ENCODE measurements around the gene DDX17.

DDX17 gene

GRCh38 chr22:38441620-38442287, 64.4 kb downstream of the DDX17 start:
- TF ChIP-seq ZNF274 (IDR thresholded peaks at IDR 0.05; ENCODE audit: low read depth, low read length): no peak
- H3K4me3 ChIP-seq (ENCODE audit: low read length): no peak overlapping the region

- H3K4me3 ChIP-seq (ENCODE audit: low read length): no peak overlapping the region
- TF ChIP-seq ZNF274 (IDR thresholded peaks at IDR 0.05; ENCODE audit: low read depth, low read length): no peak
Observed at GRCh38 chr22:38440747-38441350, 65.3 kb downstream of the DDX17 start.

GRCh38 chr22:38437416-38437815, 68.7 kb downstream of the DDX17 start:
- no peak overlapping the region for H3K4me3 ChIP-seq (ENCODE audit: low read length)
- TF ChIP-seq ZNF274 (IDR thresholded peaks at IDR 0.05; ENCODE audit: low read depth, low read length): no peak

DNA sequence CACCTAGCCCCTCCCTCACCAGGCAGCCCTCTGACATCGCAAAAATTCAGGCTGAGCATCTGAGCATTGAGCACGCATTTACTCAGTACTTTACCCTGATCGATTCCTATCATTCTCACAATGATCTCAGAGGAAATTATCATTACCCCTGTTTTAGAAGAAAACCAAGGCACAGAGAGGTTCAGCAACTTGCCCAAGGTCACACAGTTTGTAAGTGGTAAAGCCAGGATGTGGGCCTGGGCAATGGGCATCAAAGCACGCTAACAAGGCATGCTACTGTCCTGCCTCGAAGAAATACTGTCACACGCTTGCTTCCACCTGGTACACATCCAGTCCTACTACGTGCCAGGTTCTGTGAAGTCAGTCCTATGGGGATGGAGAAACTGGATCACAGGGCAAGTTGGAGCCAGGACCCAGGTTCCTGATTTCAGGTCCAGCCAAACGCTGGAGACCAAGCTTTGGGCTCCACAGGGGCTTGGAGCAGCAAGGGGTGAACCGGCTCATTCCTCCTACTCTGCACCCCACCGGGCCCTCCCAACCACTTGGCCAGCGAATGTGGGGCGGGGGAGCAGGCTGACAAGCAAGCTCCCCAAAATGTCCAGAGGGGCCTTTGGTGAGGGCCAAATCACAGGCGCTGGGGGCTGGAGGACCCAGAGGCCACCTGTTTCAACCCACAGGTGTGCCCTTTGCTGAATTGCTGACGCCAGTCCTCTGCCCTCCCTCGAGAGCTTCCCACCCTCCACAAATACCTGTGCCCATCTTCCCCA, 69.3 kb downstream of the DDX17 start:
- no peak overlapping the region for H3K4me3 ChIP-seq (ENCODE audit: low read length)
- no peak for TF ChIP-seq ZNF274 (IDR thresholded peaks at IDR 0.05; ENCODE audit: low read depth, low read length)

DNA sequence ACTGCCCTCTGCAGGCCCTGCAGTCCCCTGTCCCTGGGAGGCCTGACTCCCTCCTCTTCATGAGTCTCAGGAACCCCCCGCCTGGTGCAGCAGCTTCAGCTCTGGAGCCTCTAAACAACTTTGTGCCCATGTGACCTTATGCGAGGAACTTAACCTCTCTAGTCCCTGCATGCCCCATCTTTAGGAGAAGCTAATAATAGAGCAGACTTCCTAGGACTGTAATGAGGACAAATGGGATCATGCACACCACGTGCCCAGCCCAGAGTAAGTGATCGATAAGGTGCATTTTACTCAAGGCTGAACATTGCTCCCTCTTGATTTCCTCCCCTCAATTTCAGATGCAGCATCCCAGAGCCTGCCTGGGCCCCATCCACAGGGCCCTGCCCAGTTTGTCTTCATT, 70.1 kb downstream of the DDX17 start:
- no peak for TF ChIP-seq ZNF274 (IDR thresholded peaks at IDR 0.05; ENCODE audit: low read depth, low read length)
- H3K4me3 ChIP-seq (ENCODE audit: low read length): no peak overlapping the region

DNA sequence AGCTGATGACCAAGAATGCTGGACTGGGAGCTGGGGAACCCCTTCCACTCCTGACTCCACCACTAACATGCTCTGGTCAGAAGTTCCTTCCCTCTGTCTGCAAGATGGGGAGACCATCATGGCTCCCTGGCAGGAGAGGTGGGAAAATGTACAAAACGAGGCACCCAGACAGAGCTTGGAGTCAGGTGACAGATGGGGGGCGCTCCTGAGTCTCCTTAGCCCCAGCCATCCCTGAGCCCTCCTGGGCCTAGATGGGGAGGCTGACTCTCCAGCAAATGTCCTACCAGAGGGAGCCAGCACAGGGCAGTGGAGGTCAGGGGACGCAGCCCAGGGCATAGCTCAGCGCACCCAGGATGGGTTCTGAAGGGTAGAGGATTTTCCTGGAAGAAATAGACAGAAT, 71.1 kb downstream of the DDX17 start:
- no peak for TF ChIP-seq ZNF274 (IDR thresholded peaks at IDR 0.05; ENCODE audit: low read depth, low read length)
- no peak overlapping the region for H3K4me3 ChIP-seq (ENCODE audit: low read length)

DNA sequence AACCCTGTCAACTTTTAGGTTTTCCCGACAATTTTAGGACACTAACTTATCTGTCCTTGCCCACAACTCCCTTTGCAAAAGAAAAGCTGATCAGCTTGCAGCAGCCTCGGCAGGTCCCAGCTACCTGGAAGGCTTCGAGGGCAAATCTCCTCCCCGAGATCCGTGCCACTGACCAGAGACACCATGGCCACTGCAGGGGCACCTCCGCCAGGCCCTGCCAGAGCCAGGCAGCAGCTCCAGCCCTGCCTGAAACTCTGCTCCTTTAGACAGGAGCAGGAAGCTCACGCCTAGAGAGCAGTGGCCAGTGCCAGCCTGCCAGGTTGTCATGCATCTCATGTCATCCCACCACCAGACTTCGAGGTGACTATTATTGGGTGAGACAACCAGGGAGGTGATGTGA, 72.2 kb downstream of the DDX17 start:
- no peak overlapping the region for H3K4me3 ChIP-seq (ENCODE audit: low read length)
- no peak for TF ChIP-seq ZNF274 (IDR thresholded peaks at IDR 0.05; ENCODE audit: low read depth, low read length)
